Vagina (tissue), 2 donors: ENCODE data around the gene YES1.

Experiments
- POLR2AphosphoS5 ChIP-seq, 2 donors: sonication (generic); formaldehyde crosslinking; IDR thresholded peaks; one replicate each; pipeline ENCODE4 v1.9.0; 2017; ENCODE audit warnings: antibody characterized with exemption in 2 of 2, mild to moderate bottlenecking in 2 of 2, low read depth in 1 of 2; ENCODE audit not compliant: insufficient read depth in 1 of 2
- TF ChIP-seq, protein P1 (sequence below), 3 experiments: fragments of 450-650 bp in 2 of 3; fragments of 200-600 bp in 1 of 3; sonication (generic) in 1 of 3; IDR thresholded peaks; one replicate each; pipeline ENCODE4 v1.5.1; 2017 to 2019; ENCODE audit warnings: antibody characterized with exemption in 3 of 3, mild to moderate bottlenecking in 2 of 3, moderate library complexity in 2 of 3

DNA sequence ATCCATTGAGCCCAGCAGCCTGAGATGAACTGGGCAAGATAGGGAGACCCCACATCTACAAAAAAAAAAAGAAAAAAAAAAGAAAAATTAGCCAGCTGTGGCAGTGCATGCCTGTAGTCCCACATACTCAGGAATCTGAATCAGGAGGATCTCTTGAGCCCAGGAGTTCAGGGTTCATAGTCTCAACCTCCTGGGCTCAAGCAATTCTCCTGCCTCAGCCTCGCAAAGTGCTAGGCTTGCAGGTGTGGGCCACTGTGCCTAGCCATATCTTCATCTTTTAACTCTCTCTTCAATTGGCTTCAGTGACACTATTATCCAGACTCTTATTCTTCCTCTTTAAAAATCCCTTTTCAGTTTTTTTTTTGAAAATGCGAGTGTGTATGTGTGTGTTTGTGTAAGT, 28.5 kb upstream of the YES1 start:
- TF ChIP-seq POLR2AphosphoS5 (IDR thresholded peaks at IDR 0.05; ENCODE audit: insufficient read depth in 1 of 2, low read depth in 1 of 2), result no peak
- TF ChIP-seq, protein P1, sequence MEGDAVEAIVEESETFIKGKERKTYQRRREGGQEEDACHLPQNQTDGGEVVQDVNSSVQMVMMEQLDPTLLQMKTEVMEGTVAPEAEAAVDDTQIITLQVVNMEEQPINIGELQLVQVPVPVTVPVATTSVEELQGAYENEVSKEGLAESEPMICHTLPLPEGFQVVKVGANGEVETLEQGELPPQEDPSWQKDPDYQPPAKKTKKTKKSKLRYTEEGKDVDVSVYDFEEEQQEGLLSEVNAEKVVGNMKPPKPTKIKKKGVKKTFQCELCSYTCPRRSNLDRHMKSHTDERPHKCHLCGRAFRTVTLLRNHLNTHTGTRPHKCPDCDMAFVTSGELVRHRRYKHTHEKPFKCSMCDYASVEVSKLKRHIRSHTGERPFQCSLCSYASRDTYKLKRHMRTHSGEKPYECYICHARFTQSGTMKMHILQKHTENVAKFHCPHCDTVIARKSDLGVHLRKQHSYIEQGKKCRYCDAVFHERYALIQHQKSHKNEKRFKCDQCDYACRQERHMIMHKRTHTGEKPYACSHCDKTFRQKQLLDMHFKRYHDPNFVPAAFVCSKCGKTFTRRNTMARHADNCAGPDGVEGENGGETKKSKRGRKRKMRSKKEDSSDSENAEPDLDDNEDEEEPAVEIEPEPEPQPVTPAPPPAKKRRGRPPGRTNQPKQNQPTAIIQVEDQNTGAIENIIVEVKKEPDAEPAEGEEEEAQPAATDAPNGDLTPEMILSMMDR (IDR thresholded peaks at IDR 0.05), result no peak
